Left ventricle myocardium inferior (tissue), 1 donor: Measurements from ENCODE around the gene CUL2. TPM values are rescaled to one million over a fixed set of nuclear protein-coding genes. Genes with fewer than 3 reads are reported as not detected.

ENCODE experiments used
- DNase-seq: peaks from one replicate; pipeline ENCODE4 v3.0.0-alpha.2; 2020
- H3K27ac ChIP-seq: fragments of 200-600 bp; replicated peaks from 2 replicates; pipeline ENCODE4 v1.8.0; 2021
- H3K27me3 ChIP-seq: fragments of 200-600 bp; 2 replicates; pipeline ENCODE4 v1.8.0; 2021; ENCODE audit warnings: low read depth
- H3K36me3 ChIP-seq: fragments of 200-600 bp; 2 replicates; pipeline ENCODE4 v1.8.0; 2021
- H3K4me1 ChIP-seq: fragments of 200-600 bp; 2 replicates; pipeline ENCODE4 v1.8.0; 2021
- H3K4me3 ChIP-seq: fragments of 200-600 bp; 2 replicates; pipeline ENCODE4 v1.8.0; 2021; ENCODE audit warnings: mild to moderate bottlenecking, moderate library complexity
- H3K9me3 ChIP-seq: fragments of 200-600 bp; replicated peaks from 2 replicates; pipeline ENCODE4 v1.8.0; 2021
- CTCF ChIP-seq: fragments of 200-600 bp; IDR thresholded peaks from 2 replicates; pipeline ENCODE4 v1.8.0; 2021; ENCODE audit warnings: antibody characterized with exemption, mild to moderate bottlenecking, borderline replicate concordance
- intact Hi-C: fragments of 100-400 bp; cut with micrococcal nuclease; formaldehyde crosslinking; loops from one replicate; pipeline ENCODE4 v1.11.0; 2022
- total RNA-seq: library from RNA; stranded (reverse); fragmentation: NEBNext Ultra II Directional; extraction: Animal tissue kit (Norgen Biotek cat#: 25700); gene quantifications from one replicate; pipeline ENCODE4 v1.2.1, GENCODE V29; 2021
- donor health status: DM: no; HTN: yes; CAD: no; lungs with severe emphysema.

Gene CUL2
- total RNA-seq, 1 donor from 2014 or later, result 35.9 TPM

GRCh38 chr10:35007858-35008301, 82.3 kb downstream of the CUL2 start:
- intact Hi-C loops, result no loop called here
- no peak for DNase-seq

GRCh38 chr10:35006836-35007235, 83.3 kb downstream of the CUL2 start:
- Histone ChIP-seq H3K27me3 (no peaks in the 10 kb centered on the region), H3K36me3 (peaks cover 38% of the 10 kb centered on the region), H3K4me3 (no peak overlapping the region), H3K27ac (no peak overlapping the region), H3K9me3 (no peaks in the 10 kb centered on the region), H3K4me1 (no peaks in the 10 kb centered on the region)
- no peak for DNase-seq
- intact Hi-C loops, result no loop called here
- no peak for TF ChIP-seq CTCF

More at GRCh38 chr10:35007858-35008301, 82.3 kb downstream of the CUL2 start:
- peaks cover 49% of the 10 kb centered on the region for H3K36me3 ChIP-seq
- H3K4me3 ChIP-seq, result no peak overlapping the region
- H3K4me1 ChIP-seq, result no peaks in the 10 kb centered on the region
- H3K27ac ChIP-seq, result no peak overlapping the region
- no peak for TF ChIP-seq CTCF
- H3K27me3 ChIP-seq, result no peaks in the 10 kb centered on the region
- no peaks in the 10 kb centered on the region for H3K9me3 ChIP-seq

- H3K36me3 ChIP-seq, result peaks cover 29% of the 10 kb centered on the region
- DNase-seq, result no peak
- TF ChIP-seq CTCF, result no peak
- no peaks in the 10 kb centered on the region for H3K4me1 ChIP-seq
- H3K4me3 ChIP-seq, result no peak overlapping the region
- intact Hi-C loops, result no loop called here
- H3K27ac ChIP-seq, result no peak overlapping the region
- H3K9me3 ChIP-seq, result no peaks in the 10 kb centered on the region
- H3K27me3 ChIP-seq, result no peaks in the 10 kb centered on the region
Observed at GRCh38 chr10:35005868-35006267, 84.3 kb downstream of the CUL2 start.

DNA sequence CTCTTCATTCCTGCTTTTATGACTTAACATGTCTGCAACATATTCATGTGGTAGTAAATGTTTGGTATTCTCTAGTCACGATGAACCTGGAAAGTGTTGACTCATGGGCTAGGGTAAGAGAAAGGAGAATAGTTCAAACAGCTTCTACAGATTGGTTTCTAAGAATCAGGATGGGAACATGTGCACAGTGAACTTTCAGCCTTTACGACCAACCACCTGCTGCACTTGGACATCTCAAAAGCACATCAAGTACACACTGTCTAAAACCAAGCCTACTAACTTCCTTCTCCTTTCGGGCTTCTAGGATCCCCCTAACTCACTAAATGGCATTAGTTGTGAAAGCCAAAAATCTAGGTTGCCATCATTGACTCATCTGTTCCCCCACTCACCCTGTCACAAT, 85.5 kb downstream of the CUL2 start:
- Histone ChIP-seq H3K27me3 (no peaks in the 10 kb centered on the region), H3K36me3 (peaks cover 17% of the 10 kb centered on the region), H3K4me1 (no peaks in the 10 kb centered on the region), H3K9me3 (no peaks in the 10 kb centered on the region), H3K4me3 (no peak overlapping the region), H3K27ac (no peak overlapping the region)
- TF ChIP-seq CTCF, result no peak
- no peak for DNase-seq
- intact Hi-C loops, result no loop called here

- TF ChIP-seq CTCF, result no peak
- intact Hi-C loops, result no loop called here
- no peak for DNase-seq
- Histone ChIP-seq H3K36me3 (peaks cover 10% of the 10 kb centered on the region), H3K27me3 (no peaks in the 10 kb centered on the region), H3K4me3 (no peak overlapping the region), H3K27ac (no peak overlapping the region), H3K4me1 (no peaks in the 10 kb centered on the region), H3K9me3 (no peaks in the 10 kb centered on the region)
Observed at GRCh38 chr10:35003906-35004305, 86.2 kb downstream of the CUL2 start.

- Histone ChIP-seq H3K36me3 (no peaks in the 10 kb centered on the region), H3K9me3 (no peaks in the 10 kb centered on the region), H3K4me3 (no peak overlapping the region), H3K4me1 (no peaks in the 10 kb centered on the region), H3K27ac (no peak overlapping the region), H3K27me3 (no peaks in the 10 kb centered on the region)
- intact Hi-C loops, result no loop called here
- no peak for TF ChIP-seq CTCF
- DNase-seq, result no peak
Observed at GRCh38 chr10:35000936-35001335, 89.2 kb downstream of the CUL2 start.
